ENCODE data around the gene TDRD7.

DNA sequence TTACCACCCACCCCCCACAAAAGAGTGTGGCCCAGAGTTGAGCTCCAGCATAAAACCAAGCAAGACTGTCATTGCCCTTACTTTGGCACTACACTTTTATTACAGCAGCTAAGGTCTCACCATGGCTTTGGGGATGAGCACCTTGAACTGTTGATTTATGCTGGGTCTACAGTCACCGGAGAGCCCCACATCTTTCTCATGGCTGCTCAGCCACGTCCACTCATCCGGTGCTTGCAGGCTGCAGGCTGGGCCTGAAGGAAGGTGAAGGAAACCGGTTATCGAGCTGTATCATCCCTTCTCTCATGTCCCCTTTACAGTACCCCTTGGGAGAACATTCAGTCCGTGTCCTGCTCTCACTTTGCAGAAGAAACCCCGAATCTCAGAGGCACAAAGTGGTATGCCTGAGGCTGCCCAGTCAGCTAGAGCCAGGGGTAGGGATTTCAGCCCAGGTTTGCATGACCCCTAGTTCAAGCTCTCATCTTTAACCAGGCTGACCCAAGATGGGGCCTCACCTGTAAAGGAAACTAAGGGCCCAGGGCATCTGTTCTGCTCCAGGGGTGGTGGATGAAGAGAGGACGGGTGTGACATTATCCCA lies 101.2 kb downstream of the TDRD7 start:
- no peak for TF ChIP-seq EZH2 (IDR thresholded peaks at IDR 0.05; ENCODE audit: insufficient read depth, low read length)
- TF ChIP-seq, protein P1, sequence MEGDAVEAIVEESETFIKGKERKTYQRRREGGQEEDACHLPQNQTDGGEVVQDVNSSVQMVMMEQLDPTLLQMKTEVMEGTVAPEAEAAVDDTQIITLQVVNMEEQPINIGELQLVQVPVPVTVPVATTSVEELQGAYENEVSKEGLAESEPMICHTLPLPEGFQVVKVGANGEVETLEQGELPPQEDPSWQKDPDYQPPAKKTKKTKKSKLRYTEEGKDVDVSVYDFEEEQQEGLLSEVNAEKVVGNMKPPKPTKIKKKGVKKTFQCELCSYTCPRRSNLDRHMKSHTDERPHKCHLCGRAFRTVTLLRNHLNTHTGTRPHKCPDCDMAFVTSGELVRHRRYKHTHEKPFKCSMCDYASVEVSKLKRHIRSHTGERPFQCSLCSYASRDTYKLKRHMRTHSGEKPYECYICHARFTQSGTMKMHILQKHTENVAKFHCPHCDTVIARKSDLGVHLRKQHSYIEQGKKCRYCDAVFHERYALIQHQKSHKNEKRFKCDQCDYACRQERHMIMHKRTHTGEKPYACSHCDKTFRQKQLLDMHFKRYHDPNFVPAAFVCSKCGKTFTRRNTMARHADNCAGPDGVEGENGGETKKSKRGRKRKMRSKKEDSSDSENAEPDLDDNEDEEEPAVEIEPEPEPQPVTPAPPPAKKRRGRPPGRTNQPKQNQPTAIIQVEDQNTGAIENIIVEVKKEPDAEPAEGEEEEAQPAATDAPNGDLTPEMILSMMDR (IDR thresholded peaks at IDR 0.05; ENCODE audit: insufficient read depth, low read depth, low read length), result no peak
